ENCODE results near the gene MOV10.

The MOV10 gene

GRCh38 chr1:112708489-112708888 lies 34.0 kb downstream of the MOV10 start:
- H3K27ac Mint-ChIP-seq: no peak overlapping the region
- no peaks in the 10 kb centered on the region for H3K36me3 Mint-ChIP-seq
- H3K9me3 Mint-ChIP-seq: no peaks in the 10 kb centered on the region
- H3K27me3 Mint-ChIP-seq: no peaks in the 10 kb centered on the region
- H3K4me1 Mint-ChIP-seq: peaks cover 20% of the 10 kb centered on the region
- no peak overlapping the region for H3K4me3 Mint-ChIP-seq
- DNase-seq (ENCODE audit: low spot score in 2 of 2) (no peak), ATAC-seq (ENCODE audit: low read depth) (no peak)

- H3K4me3 Mint-ChIP-seq: no peak overlapping the region
- DNase-seq (ENCODE audit: low spot score in 2 of 2) (no peak), ATAC-seq (ENCODE audit: low read depth) (no peak)
- no peak overlapping the region for H3K27ac Mint-ChIP-seq
- no peaks in the 10 kb centered on the region for H3K36me3 Mint-ChIP-seq
- H3K4me1 Mint-ChIP-seq: peaks cover 20% of the 10 kb centered on the region
- H3K9me3 Mint-ChIP-seq: no peaks in the 10 kb centered on the region
- H3K27me3 Mint-ChIP-seq: no peaks in the 10 kb centered on the region
These were observed 35.7 kb downstream of the MOV10 start for GRCh38 chr1:112710159-112710558.

- Mint-ChIP-seq H3K4me3 (no peak overlapping the region), H3K4me1 (peaks cover 18% of the 10 kb centered on the region), H3K27ac (no peak overlapping the region), H3K27me3 (no peaks in the 10 kb centered on the region), H3K9me3 (no peaks in the 10 kb centered on the region), H3K36me3 (no peaks in the 10 kb centered on the region)
- no peak for DNase-seq (ENCODE audit: low spot score in 2 of 2)
- no peak for ATAC-seq (ENCODE audit: low read depth)
These were observed 36.1 kb downstream of the MOV10 start for GRCh38 chr1:112710586-112710985.

GRCh38 chr1:112711041-112711440 lies 36.6 kb downstream of the MOV10 start:
- ATAC-seq (ENCODE audit: low read depth): no peak
- Mint-ChIP-seq H3K9me3 (no peaks in the 10 kb centered on the region), H3K27me3 (no peaks in the 10 kb centered on the region)

GRCh38 chr1:112711670-112712069 lies 37.2 kb downstream of the MOV10 start:
- H3K9me3 Mint-ChIP-seq: no peaks in the 10 kb centered on the region
- H3K27me3 Mint-ChIP-seq: no peaks in the 10 kb centered on the region
- H3K27ac Mint-ChIP-seq: no peak overlapping the region
- H3K36me3 Mint-ChIP-seq: no peaks in the 10 kb centered on the region
- ATAC-seq (ENCODE audit: low read depth) (no peak), DNase-seq (ENCODE audit: low spot score in 2 of 2) (no peak)
- H3K4me3 Mint-ChIP-seq: no peak overlapping the region
- peaks cover 19% of the 10 kb centered on the region for H3K4me1 Mint-ChIP-seq

More at GRCh38 chr1:112711041-112711440, 36.6 kb downstream of the MOV10 start:
- Mint-ChIP-seq H3K4me3 (no peak overlapping the region), H3K36me3 (no peaks in the 10 kb centered on the region), H3K27ac (no peak overlapping the region), H3K4me1 (peaks cover 19% of the 10 kb centered on the region)
- DNase-seq (ENCODE audit: low spot score in 2 of 2): no peak

- no peaks in the 10 kb centered on the region for H3K27me3 Mint-ChIP-seq
- H3K4me3 Mint-ChIP-seq: no peak overlapping the region
- ATAC-seq (ENCODE audit: low read depth) (no peak), DNase-seq (ENCODE audit: low spot score in 2 of 2) (no peak)
- no peaks in the 10 kb centered on the region for H3K9me3 Mint-ChIP-seq
- no peak overlapping the region for H3K27ac Mint-ChIP-seq
- no peaks in the 10 kb centered on the region for H3K36me3 Mint-ChIP-seq
- H3K4me1 Mint-ChIP-seq: peaks cover 19% of the 10 kb centered on the region
These were observed 37.7 kb downstream of the MOV10 start for GRCh38 chr1:112712191-112712590.

- Mint-ChIP-seq H3K27ac (no peak overlapping the region), H3K36me3 (no peaks in the 10 kb centered on the region), H3K4me1 (peaks cover 16% of the 10 kb centered on the region), H3K27me3 (no peaks in the 10 kb centered on the region), H3K9me3 (no peaks in the 10 kb centered on the region), H3K4me3 (no peak overlapping the region)
- no peak for DNase-seq (ENCODE audit: low spot score in 2 of 2)
- no peak for ATAC-seq (ENCODE audit: low read depth)
These were observed 38.3 kb downstream of the MOV10 start for GRCh38 chr1:112712701-112713128.

GRCh38 chr1:112713466-112714312 lies 39.2 kb downstream of the MOV10 start:
- H3K36me3 Mint-ChIP-seq: no peaks in the 10 kb centered on the region
- no peaks in the 10 kb centered on the region for H3K9me3 Mint-ChIP-seq
- no peak overlapping the region for H3K27ac Mint-ChIP-seq
- peak; percentile 45 for ATAC-seq (ENCODE audit: low read depth)
- H3K4me3 Mint-ChIP-seq: peak overlapping the region; percentile 84
- peaks cover 18% of the 10 kb centered on the region for H3K4me1 Mint-ChIP-seq
- no peaks in the 10 kb centered on the region for H3K27me3 Mint-ChIP-seq
- DNase-seq (ENCODE audit: low spot score in 2 of 2): peak in 1 of 2 donors; percentile 55

- H3K4me3 Mint-ChIP-seq: peak overlapping the region; percentile 84
- no peaks in the 10 kb centered on the region for H3K9me3 Mint-ChIP-seq
- ATAC-seq (ENCODE audit: low read depth) (no peak), DNase-seq (ENCODE audit: low spot score in 2 of 2) (peak in 1 of 2 donors; percentile 48)
- H3K27me3 Mint-ChIP-seq: no peaks in the 10 kb centered on the region
- no peaks in the 10 kb centered on the region for H3K36me3 Mint-ChIP-seq
- H3K27ac Mint-ChIP-seq: no peak overlapping the region
- peaks cover 18% of the 10 kb centered on the region for H3K4me1 Mint-ChIP-seq
These were observed 40.1 kb downstream of the MOV10 start for GRCh38 chr1:112714313-112715263.

GRCh38 chr1:112715264-112716053 lies 41.0 kb downstream of the MOV10 start, which contains the start of gene PPM1J:
PPM1J (minus strand) TSS chr1:112715332; CDS start chr1:112715301, 31 bp downstream.
- ATAC-seq (ENCODE audit: low read depth) (peak; percentile 78), DNase-seq (ENCODE audit: low spot score in 2 of 2) (peak; percentile 96 to 99)
- Mint-ChIP-seq H3K4me1 (peaks cover 18% of the 10 kb centered on the region), H3K27ac (peak within 1 kb of the TSS; percentile 80), H3K36me3 (no peaks in the 10 kb centered on the region), H3K9me3 (no peaks in the 10 kb centered on the region), H3K4me3 (peak within 1 kb of the TSS; percentile 84), H3K27me3 (peaks cover 2% of the 10 kb centered on the region)

- peak overlapping the region; percentile 80 for H3K27ac Mint-ChIP-seq
- peaks cover 18% of the 10 kb centered on the region for H3K4me1 Mint-ChIP-seq
- H3K27me3 Mint-ChIP-seq: peaks cover 2% of the 10 kb centered on the region
- DNase-seq (ENCODE audit: low spot score in 2 of 2) (peak; percentile 80 to 81), ATAC-seq (ENCODE audit: low read depth) (peak; percentile 15)
- H3K4me3 Mint-ChIP-seq: peak overlapping the region; percentile 84
- no peaks in the 10 kb centered on the region for H3K9me3 Mint-ChIP-seq
- H3K36me3 Mint-ChIP-seq: no peaks in the 10 kb centered on the region
These were observed 41.8 kb downstream of the MOV10 start for GRCh38 chr1:112716133-112716720.

GRCh38 chr1:112717263-112717873 lies 42.9 kb downstream of the MOV10 start:
- Mint-ChIP-seq H3K27ac (no peak overlapping the region), H3K4me1 (peaks cover 18% of the 10 kb centered on the region), H3K9me3 (no peaks in the 10 kb centered on the region), H3K36me3 (no peaks in the 10 kb centered on the region), H3K27me3 (peaks cover 4% of the 10 kb centered on the region), H3K4me3 (no peak overlapping the region)
- DNase-seq (ENCODE audit: low spot score in 2 of 2) (no peak), ATAC-seq (ENCODE audit: low read depth) (no peak)

Measured in memory B cell (primary cell).